Smooth muscle cell (in vitro differentiated cells): ENCODE measurements around the gene CMIP. TPM values are rescaled to one million over a fixed set of nuclear protein-coding genes. Genes with fewer than 3 reads are reported as not detected.

ENCODE experiments used
- DNase-seq: peaks from one replicate; lab custom pipeline; 2025; ENCODE audit not compliant: unreplicated experiment; lab: John Stamatoyannopoulos, UW
- H2AFZ ChIP-seq: fragments of 200-600 bp; sonication (generic); 2 replicates; pipeline ENCODE4 v1.6.0; 2016; ENCODE audit warnings: antibody characterized with exemption, low read depth, mild to moderate bottlenecking
- H3F3A ChIP-seq: fragments of 200-600 bp; sonication (generic); 2 replicates; pipeline ENCODE4 v1.6.0; 2017; ENCODE audit warnings: antibody characterized with exemption, low read depth
- H3K27ac ChIP-seq: fragments of 200-600 bp; sonication (generic); 2 replicates; pipeline ENCODE4 v1.5.1; 2016; ENCODE audit warnings: low read depth, mild to moderate bottlenecking
- H3K27me3 ChIP-seq: fragments of 200-600 bp; sonication (generic); 2 replicates; pipeline ENCODE4 v1.6.1; 2016; ENCODE audit warnings: low read depth, mild to moderate bottlenecking
- H3K36me3 ChIP-seq: fragments of 200-600 bp; sonication (generic); 2 replicates; pipeline ENCODE4 v1.5.1; 2016; ENCODE audit warnings: low read depth
- H3K4me1 ChIP-seq: fragments of 200-600 bp; sonication (generic); 2 replicates; pipeline ENCODE4 v1.5.1; 2016; ENCODE audit warnings: low read depth
- H3K4me2 ChIP-seq: fragments of 200-600 bp; sonication (generic); 2 replicates; pipeline ENCODE4 v1.6.0; 2016; ENCODE audit warnings: mild to moderate bottlenecking
- H3K4me3 ChIP-seq: fragments of 200-600 bp; sonication (generic); 2 replicates; pipeline ENCODE4 v1.5.1; 2016; ENCODE audit warnings: mild to moderate bottlenecking
- H3K79me2 ChIP-seq: fragments of 200-600 bp; sonication (generic); 2 replicates; pipeline ENCODE4 v1.6.0; 2016; ENCODE audit warnings: low read depth, mild to moderate bottlenecking
- H3K9ac ChIP-seq: fragments of 200-600 bp; sonication (generic); 2 replicates; pipeline ENCODE4 v1.6.0; 2016; ENCODE audit warnings: low read depth
- H3K9me3 ChIP-seq: fragments of 200-600 bp; sonication (generic); replicated peaks from 2 replicates; pipeline ENCODE4 v1.5.1; 2016; ENCODE audit warnings: low read depth
- H4K20me1 ChIP-seq: fragments of 200-600 bp; sonication (generic); 2 replicates; pipeline ENCODE4 v1.6.0; 2016; ENCODE audit warnings: low read depth
- WGBS: methylation state at CpG from one replicate; pipeline ENCODE4 v1.1.7; 2016; ENCODE audit warnings: low lambda C conversion rate; 5-methylcytosine and 5-hydroxymethylcytosine counted together
- polyA plus RNA-seq: library from polyadenylated mRNA; unstranded; fragments of >200 nt; fragmentation: Nextera tagmentation; extraction: Ambion mirVana; gene quantifications from 2 replicates; pipeline ENCODE4 v1.2.1, GENCODE V29; 2016
- total RNA-seq: library from RNA; depleted of rRNA; stranded (reverse); fragments of >200 nt; gene quantifications from 2 replicates; pipeline ENCODE4 v1.2.3, GENCODE V29; 2014
- TF ChIP-seq, protein P1 (sequence below): fragments of 200-600 bp; sonication (generic); IDR thresholded peaks from 2 replicates; pipeline ENCODE4 v1.5.1; 2017; ENCODE audit warnings: borderline replicate concordance, mild to moderate bottlenecking, antibody characterized with exemption; ENCODE audit not compliant: insufficient read depth, poor library complexity, severe bottlenecking

CMIP gene
- total and polyA plus RNA-seq, 2 experiments from 2014 or later: 2.5 to 44.5 TPM

- H3K9me3 ChIP-seq: no peaks in the 10 kb centered on the region
- H3K4me2 ChIP-seq: no peak overlapping the region
- H3K27ac ChIP-seq: no peak overlapping the region
- peaks cover 5% of the 10 kb centered on the region for H3F3A ChIP-seq
- no peak overlapping the region for H3K4me3 ChIP-seq
- H2AFZ ChIP-seq: no peak overlapping the region
- no peak for DNase-seq
- TF ChIP-seq, protein P1, sequence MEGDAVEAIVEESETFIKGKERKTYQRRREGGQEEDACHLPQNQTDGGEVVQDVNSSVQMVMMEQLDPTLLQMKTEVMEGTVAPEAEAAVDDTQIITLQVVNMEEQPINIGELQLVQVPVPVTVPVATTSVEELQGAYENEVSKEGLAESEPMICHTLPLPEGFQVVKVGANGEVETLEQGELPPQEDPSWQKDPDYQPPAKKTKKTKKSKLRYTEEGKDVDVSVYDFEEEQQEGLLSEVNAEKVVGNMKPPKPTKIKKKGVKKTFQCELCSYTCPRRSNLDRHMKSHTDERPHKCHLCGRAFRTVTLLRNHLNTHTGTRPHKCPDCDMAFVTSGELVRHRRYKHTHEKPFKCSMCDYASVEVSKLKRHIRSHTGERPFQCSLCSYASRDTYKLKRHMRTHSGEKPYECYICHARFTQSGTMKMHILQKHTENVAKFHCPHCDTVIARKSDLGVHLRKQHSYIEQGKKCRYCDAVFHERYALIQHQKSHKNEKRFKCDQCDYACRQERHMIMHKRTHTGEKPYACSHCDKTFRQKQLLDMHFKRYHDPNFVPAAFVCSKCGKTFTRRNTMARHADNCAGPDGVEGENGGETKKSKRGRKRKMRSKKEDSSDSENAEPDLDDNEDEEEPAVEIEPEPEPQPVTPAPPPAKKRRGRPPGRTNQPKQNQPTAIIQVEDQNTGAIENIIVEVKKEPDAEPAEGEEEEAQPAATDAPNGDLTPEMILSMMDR: no peak
- WGBS: 86% methylated on average over 6 of the region's 6 CpGs
- H3K27me3 ChIP-seq: no peaks in the 10 kb centered on the region
- no peaks in the 10 kb centered on the region for H3K79me2 ChIP-seq
- no peak overlapping the region for H3K9ac ChIP-seq
- H3K36me3 ChIP-seq: no peaks in the 10 kb centered on the region
- no peaks in the 10 kb centered on the region for H3K4me1 ChIP-seq
- H4K20me1 ChIP-seq: no peaks in the 10 kb centered on the region
Measured at GRCh38 chr16:81436386-81436785, 8.2 kb upstream of the CMIP start.

DNA sequence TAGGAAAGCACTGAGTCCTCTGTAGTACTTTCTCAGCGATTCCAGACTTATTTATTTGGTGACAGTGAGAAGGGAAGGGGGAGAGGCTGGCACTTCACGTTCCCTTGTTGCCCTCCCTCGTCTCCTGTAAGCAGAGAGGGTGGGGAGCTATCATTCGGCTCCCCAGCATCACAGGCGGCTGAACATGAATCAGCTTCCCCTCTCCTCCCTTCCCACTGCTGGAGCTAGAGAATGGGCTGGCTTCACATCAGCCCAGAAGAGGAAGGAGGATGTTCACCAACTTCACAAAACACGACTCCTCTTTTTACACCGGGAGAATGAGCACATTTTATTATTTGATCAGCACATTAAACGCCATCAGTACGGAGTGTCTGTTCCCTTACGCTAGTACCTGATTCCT, 6.7 kb upstream of the CMIP start:
- H3K79me2 ChIP-seq: no peaks in the 10 kb centered on the region
- no peak overlapping the region for H3K9ac ChIP-seq
- WGBS: 79% methylated on average over 10 of the region's 10 CpGs
- no peak overlapping the region for H3K27ac ChIP-seq
- no peaks in the 10 kb centered on the region for H3F3A ChIP-seq
- no peak overlapping the region for H3K4me3 ChIP-seq
- TF ChIP-seq, protein P1: no peak
- no peaks in the 10 kb centered on the region for H3K4me1 ChIP-seq
- no peaks in the 10 kb centered on the region for H3K36me3 ChIP-seq
- DNase-seq: no peak
- H2AFZ ChIP-seq: no peak overlapping the region
- no peak overlapping the region for H3K4me2 ChIP-seq
- no peaks in the 10 kb centered on the region for H4K20me1 ChIP-seq
- H3K27me3 ChIP-seq: no peaks in the 10 kb centered on the region
- H3K9me3 ChIP-seq: no peaks in the 10 kb centered on the region

GRCh38 chr16:81440888-81441761, 3.5 kb upstream of the CMIP start:
- WGBS: 79% methylated on average over 21 of the region's 21 CpGs

More at GRCh38 chr16:81440888-81441761, 3.5 kb upstream of the CMIP start:
- H3K79me2 ChIP-seq: peaks cover 11% of the 10 kb centered on the region
- no peak overlapping the region for H3K9ac ChIP-seq
- no peaks in the 10 kb centered on the region for H3F3A ChIP-seq
- TF ChIP-seq, protein P1: no peak
- no peak overlapping the region for H2AFZ ChIP-seq
- H3K4me2 ChIP-seq: no peak overlapping the region
- H3K27ac ChIP-seq: peak overlapping the region; percentile 70
- no peaks in the 10 kb centered on the region for H4K20me1 ChIP-seq
- H3K9me3 ChIP-seq: no peaks in the 10 kb centered on the region
- H3K4me1 ChIP-seq: peaks cover 4% of the 10 kb centered on the region
- H3K27me3 ChIP-seq: no peaks in the 10 kb centered on the region
- no peaks in the 10 kb centered on the region for H3K36me3 ChIP-seq
- no peak for DNase-seq
- H3K4me3 ChIP-seq: no peak overlapping the region
